Measurements from ENCODE around the gene NFS1.

DNA sequence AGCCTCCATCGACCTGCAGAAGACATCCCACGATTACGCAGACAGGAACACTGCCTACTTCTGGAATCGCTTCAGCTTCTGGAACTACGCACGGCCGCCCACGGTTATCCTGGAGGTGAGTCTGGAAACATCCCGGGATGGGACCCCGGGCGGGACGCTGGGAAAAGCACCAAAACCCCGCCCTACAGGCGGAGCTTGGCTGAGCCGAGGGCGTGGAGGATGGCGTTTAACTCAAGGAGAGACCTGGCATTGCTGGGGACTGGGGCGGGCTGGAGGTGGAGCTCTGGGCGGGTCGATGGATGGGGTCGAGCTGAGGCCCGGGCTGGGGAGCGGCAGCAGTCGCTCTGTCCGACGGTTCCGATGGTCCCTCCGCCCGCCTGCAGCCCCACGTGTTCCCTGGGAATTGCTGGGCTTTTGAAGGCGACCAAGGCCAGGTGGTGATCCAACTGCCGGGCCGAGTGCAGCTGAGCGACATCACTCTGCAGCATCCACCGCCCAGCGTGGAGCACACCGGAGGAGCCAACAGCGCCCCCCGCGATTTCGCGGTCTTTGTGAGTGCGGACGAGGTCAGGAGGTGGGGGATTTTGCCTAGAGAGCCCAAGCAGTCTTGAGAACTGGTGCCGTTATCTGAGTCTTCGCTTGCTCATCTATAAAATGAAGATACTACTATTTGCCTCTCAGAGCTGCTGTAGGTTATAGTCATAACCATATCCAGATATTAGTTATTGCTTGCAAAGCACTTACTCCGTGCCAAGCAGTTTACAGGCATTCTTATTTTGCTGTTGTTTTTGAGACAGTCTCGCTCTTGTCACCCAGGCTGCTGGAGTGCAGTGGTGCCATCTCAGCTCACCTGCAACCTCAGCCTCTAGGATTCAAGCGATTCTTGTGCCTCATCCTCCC lies 79.7 kb downstream of the NFS1 start:
- TF ChIP-seq MAX (IDR thresholded peaks at IDR 0.05) (no peak), EGR1 (IDR thresholded peaks at IDR 0.05; ENCODE audit: low read depth in 2 of 2) (no peak), SP1 (IDR thresholded peaks at IDR 0.05) (no peak)
- TF ChIP-seq, protein P1, sequence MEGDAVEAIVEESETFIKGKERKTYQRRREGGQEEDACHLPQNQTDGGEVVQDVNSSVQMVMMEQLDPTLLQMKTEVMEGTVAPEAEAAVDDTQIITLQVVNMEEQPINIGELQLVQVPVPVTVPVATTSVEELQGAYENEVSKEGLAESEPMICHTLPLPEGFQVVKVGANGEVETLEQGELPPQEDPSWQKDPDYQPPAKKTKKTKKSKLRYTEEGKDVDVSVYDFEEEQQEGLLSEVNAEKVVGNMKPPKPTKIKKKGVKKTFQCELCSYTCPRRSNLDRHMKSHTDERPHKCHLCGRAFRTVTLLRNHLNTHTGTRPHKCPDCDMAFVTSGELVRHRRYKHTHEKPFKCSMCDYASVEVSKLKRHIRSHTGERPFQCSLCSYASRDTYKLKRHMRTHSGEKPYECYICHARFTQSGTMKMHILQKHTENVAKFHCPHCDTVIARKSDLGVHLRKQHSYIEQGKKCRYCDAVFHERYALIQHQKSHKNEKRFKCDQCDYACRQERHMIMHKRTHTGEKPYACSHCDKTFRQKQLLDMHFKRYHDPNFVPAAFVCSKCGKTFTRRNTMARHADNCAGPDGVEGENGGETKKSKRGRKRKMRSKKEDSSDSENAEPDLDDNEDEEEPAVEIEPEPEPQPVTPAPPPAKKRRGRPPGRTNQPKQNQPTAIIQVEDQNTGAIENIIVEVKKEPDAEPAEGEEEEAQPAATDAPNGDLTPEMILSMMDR (IDR thresholded peaks at IDR 0.05; ENCODE audit: low read depth, low read length, missing input control): peak; percentile 11

Data from liver (tissue), 3 donors.